HG03139 (cell line): Measurements from ENCODE around the gene HLA-A.

Source experiments
- ATAC-seq: cut with Tn5 transposase; IDR thresholded peaks from one replicate; pipeline ENCODE4 v1.9.1; 2021; ENCODE audit not compliant: unreplicated experiment

Gene HLA-A

DNA sequence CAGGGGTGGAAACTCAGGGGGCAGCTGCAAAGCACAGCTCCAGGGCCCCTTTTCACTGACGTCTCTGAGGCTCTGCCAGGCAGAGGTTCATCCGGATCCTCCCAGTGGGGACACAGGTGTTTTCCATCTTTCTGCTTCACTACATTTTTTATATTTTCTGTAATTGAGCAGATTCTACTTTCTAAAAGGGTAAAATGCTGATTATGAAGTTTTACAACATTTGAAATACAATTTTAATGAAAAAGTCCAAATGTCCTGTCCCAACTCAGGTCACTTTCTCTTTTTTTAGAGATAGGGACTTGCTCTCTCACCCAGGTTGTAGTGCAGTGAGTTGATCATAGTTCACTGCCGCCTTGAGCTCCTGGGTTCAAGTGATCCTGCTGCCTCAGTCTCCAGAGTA is 41.9 kb downstream of the HLA-A start:
- no peak for ATAC-seq

GRCh38 chr6:29984992-29985391 is 42.7 kb downstream of the HLA-A start:
- ATAC-seq: no peak

DNA sequence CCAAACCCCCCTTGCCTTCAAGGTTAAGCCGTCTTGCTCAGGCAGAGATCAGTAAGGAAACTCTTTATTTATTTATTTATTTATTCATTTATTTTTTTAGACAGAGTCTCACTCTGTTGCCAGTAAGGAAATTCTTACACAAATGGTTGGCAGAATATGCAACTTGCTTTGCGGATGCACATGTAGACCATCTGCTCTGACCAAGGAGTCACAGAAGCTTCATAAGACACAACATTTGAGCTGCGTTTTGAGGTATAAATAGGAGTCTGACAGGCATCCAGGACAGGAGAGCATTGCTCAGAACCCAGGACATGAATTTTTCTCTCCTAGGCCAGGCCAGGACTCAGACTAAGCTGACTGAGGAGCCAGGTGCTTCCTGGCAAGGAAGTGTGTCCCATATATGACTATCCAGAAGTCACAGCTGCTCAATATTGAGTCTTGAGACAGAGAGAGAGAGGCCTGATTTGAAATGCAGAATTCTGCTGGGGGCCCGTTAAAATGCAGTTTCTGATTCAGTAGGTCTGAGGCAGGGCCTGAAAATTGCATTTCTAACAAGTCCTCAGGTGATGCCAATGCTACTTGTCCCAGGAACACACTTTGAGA is 43.9 kb downstream of the HLA-A start:
- ATAC-seq: no peak

DNA sequence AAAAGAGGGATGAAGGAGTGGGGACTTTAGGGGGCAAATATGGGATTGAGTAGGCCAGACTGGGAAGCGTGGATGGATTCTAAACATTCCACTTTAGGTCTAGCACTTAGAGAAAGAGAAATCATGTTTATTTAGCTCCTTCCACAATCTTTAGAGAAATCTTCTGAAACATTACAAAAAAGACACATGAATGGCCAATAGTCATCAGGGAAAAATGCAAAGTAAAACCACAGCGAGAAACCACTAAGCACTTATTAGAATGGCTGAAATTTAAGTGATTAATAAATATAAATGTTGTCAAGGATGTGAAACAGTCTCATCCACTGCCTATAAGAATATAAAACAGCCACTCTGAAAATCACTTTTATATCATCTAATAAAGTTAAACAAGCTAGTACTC is 46.9 kb downstream of the HLA-A start:
- ATAC-seq: no peak

DNA sequence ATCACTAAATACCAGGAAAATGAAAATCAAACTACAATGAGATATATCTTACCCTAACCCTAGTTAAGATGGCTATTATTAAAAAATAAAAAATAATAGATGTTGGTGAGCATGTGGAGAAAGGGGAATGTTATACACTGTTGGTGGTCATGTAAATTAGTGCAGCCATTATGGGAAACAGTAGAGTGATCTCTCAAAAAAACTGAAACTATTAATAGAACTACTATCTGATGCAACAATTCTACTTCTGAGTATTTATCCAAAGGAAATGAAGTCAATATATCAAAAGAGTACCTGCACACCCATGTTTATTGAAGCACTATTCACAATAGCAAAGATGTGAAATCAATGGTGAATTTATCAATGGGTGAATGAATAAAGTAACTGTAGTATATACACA is 48.6 kb downstream of the HLA-A start:
- no peak for ATAC-seq

DNA sequence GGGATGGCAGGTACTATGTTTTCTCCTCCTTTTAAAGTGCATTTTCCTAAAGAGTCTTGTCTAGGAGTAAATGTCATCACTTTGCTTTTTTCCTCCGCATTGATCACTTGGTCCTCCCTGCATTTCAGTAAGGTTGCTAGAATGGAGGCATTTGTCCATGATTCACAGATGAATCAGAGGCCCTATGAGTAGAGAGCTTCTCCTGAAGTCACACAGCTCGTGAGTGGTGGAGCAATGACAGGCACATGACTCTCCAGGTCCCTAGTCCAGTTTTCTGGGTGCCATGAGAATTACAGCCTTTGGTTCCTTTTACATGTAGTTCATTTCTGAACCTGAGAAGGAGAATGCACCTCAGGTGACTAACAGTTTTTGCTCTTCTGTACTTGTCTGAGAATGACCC is 50.5 kb downstream of the HLA-A start:
- no peak for ATAC-seq

- ATAC-seq: no peak
Measured at GRCh38 chr6:29994826-29995225, 52.5 kb downstream of the HLA-A start.

GRCh38 chr6:29995340-29995777 is 53.0 kb downstream of the HLA-A start:
- ATAC-seq: no peak
